Measurements from ENCODE around the gene CDKN2B-AS1.

DNA sequence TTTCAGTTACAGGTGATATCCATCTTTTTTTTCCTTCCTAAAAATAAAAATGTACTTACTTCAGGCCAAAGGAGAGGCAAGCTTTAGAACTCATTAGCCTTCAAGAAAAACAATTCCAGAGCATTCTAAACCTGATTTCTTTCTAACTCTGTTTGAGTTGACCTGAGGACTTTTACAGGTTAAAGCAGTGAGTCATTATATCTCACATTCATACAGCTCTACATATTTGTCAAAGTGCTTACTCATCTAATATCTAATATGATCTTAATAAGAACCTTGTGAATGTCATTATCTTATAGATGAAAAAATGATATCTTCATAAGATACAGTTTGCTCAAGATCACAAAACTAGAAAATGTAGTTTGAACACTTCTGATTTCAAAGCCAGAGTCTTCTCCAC lies 163.7 kb downstream of the CDKN2B-AS1 start:
- TF ChIP-seq POLR2A (IDR thresholded peaks at IDR 0.05): no peak
- TF ChIP-seq CTCF (IDR thresholded peaks at IDR 0.05): no peak

Data from Peyer's patch (tissue), 4 donors.